ENCODE data around the gene CDRT4. TPM values are rescaled to one million over a fixed set of nuclear protein-coding genes. Genes with fewer than 3 reads are reported as not detected.

The CDRT4 gene
- total RNA-seq, 1 donor: 3.3 TPM

DNA sequence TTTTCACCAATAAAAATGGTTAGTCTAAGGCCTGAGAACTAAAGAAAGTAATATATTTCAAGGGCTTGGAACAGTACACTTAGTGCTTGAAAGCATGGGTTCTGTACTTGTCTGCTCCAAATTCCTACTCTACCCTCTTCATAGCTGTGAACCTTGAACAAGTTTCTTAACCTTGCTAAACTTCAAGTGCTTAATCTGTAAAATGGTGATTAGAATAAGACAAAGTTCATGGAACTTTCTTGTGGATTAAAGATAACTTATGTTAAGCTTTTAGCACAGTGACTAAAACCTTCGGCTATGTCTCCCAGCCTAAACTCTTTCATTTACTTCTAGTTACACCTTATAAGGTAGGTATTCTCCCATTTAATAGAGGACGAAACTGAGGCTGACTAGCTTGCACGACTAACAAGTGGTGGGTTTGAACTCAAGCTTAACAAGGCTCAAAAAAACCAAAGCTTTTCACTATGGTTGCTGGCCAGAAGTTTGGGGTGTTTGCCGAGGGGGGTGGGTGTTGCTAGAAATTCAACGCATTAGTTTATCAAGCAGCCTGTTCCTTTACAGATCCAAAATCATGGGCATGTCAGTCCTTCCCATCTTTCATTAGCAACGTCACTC lies 28.8 kb downstream of the CDRT4 start:
- no peak overlapping the region for H3K4me2 ChIP-seq (ENCODE audit: insufficient read depth, low read length)
- TF ChIP-seq, protein P1, sequence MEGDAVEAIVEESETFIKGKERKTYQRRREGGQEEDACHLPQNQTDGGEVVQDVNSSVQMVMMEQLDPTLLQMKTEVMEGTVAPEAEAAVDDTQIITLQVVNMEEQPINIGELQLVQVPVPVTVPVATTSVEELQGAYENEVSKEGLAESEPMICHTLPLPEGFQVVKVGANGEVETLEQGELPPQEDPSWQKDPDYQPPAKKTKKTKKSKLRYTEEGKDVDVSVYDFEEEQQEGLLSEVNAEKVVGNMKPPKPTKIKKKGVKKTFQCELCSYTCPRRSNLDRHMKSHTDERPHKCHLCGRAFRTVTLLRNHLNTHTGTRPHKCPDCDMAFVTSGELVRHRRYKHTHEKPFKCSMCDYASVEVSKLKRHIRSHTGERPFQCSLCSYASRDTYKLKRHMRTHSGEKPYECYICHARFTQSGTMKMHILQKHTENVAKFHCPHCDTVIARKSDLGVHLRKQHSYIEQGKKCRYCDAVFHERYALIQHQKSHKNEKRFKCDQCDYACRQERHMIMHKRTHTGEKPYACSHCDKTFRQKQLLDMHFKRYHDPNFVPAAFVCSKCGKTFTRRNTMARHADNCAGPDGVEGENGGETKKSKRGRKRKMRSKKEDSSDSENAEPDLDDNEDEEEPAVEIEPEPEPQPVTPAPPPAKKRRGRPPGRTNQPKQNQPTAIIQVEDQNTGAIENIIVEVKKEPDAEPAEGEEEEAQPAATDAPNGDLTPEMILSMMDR (IDR thresholded peaks at IDR 0.05; ENCODE audit: extremely low read depth, low read depth, low read length): no peak
- H4K20me1 ChIP-seq (ENCODE audit: insufficient read depth, low read length): no peaks in the 10 kb centered on the region
- H3K27ac ChIP-seq (ENCODE audit: low read depth, low read length): no peak overlapping the region
- peaks cover 9% of the 10 kb centered on the region for H3K4me1 ChIP-seq (ENCODE audit: insufficient read depth, low read length)
- no peaks in the 10 kb centered on the region for H3K36me3 ChIP-seq (ENCODE audit: insufficient read depth, low read length)
- H3K9me3 ChIP-seq (ENCODE audit: low read depth, low read length): no peaks in the 10 kb centered on the region
- no peaks in the 10 kb centered on the region for H3K79me2 ChIP-seq (ENCODE audit: insufficient read depth, low read length)
- no peak overlapping the region for H3K4me3 ChIP-seq (ENCODE audit: insufficient read depth, low read length)
- no peaks in the 10 kb centered on the region for H3K27me3 ChIP-seq (ENCODE audit: insufficient read depth, low read length)
- no peak overlapping the region for H2AFZ ChIP-seq (ENCODE audit: low read length)
- no peak for DNase-seq (ENCODE audit: insufficient read length, low spot score, missing footprints)

DNA sequence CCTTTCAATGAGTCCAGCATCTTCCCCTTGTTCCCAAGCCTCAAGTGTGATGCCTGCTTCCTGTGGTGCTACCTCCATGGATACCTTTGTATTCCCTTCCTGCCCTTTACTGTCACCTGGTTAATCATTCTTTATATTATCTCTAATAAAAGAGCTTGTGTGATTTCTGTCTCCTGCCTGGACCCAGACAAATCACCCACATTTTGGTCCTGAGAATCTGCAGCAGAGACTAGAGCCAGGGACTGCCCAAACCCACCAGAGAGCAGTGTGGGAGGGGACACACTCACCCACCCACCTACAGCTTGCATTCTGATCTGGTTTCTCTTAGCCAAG lies 30.2 kb downstream of the CDRT4 start:
- Histone ChIP-seq H3K36me3 (ENCODE audit: insufficient read depth, low read length) (no peaks in the 10 kb centered on the region), H2AFZ (ENCODE audit: low read length) (no peak overlapping the region), H4K20me1 (ENCODE audit: insufficient read depth, low read length) (no peaks in the 10 kb centered on the region), H3K27ac (ENCODE audit: low read depth, low read length) (no peak overlapping the region), H3K4me1 (ENCODE audit: insufficient read depth, low read length) (peaks cover 9% of the 10 kb centered on the region), H3K4me3 (ENCODE audit: insufficient read depth, low read length) (no peak overlapping the region), H3K79me2 (ENCODE audit: insufficient read depth, low read length) (no peaks in the 10 kb centered on the region), H3K27me3 (ENCODE audit: insufficient read depth, low read length) (no peaks in the 10 kb centered on the region), H3K4me2 (ENCODE audit: insufficient read depth, low read length) (no peak overlapping the region), H3K9me3 (ENCODE audit: low read depth, low read length) (no peaks in the 10 kb centered on the region)
- TF ChIP-seq, protein P1 (IDR thresholded peaks at IDR 0.05; ENCODE audit: extremely low read depth, low read depth, low read length): no peak
- DNase-seq (ENCODE audit: insufficient read length, low spot score, missing footprints): no peak

DNA sequence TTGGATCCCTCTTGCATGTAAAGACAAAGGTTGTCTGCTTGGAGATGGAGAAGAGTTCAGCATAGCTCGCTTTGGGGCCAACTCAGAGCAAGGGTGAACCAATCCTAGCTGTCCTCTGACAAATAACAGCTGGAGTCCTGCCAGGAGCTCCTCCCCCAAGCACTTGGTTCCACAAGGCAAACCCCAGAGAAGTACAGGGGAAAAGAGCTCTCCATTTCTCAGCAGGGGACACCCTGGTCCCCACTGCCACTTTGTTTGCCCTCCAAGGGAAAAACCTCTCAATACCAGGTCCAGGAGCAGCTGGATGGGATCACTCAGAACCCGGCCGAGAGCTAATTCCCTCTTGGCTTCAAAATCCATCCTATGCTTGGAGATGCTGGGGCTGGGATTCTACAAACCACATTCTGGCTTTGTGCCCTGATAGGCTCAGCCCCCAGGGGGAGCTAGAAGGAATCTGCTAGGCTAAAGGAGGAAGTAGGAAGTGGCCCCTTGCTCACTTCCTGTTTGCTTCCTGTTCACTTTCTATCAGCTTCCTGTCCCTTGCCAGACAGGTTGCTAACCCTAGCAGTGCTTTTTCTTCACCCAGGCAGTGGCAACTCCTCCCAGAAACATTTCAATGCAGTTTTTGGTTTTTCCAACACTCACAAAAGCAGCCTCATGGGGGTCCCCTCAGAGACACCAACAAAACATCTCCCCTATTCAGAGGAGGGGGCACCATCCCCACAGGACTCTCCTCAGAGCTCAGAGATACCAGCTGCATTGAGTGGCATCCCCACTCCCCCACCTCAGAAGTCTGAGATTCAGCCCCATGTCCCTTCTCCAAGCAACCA lies 30.7 kb downstream of the CDRT4 start:
- peak overlapping the region; percentile 71 for H2AFZ ChIP-seq (ENCODE audit: low read length)
- H3K9me3 ChIP-seq (ENCODE audit: low read depth, low read length): no peaks in the 10 kb centered on the region
- no peaks in the 10 kb centered on the region for H3K27me3 ChIP-seq (ENCODE audit: insufficient read depth, low read length)
- H4K20me1 ChIP-seq (ENCODE audit: insufficient read depth, low read length): no peaks in the 10 kb centered on the region
- H3K4me2 ChIP-seq (ENCODE audit: insufficient read depth, low read length): peak overlapping the region; percentile 3
- H3K4me3 ChIP-seq (ENCODE audit: insufficient read depth, low read length): no peak overlapping the region
- H3K27ac ChIP-seq (ENCODE audit: low read depth, low read length): no peak overlapping the region
- peak; percentile 32 for DNase-seq (ENCODE audit: insufficient read length, low spot score, missing footprints)
- H3K4me1 ChIP-seq (ENCODE audit: insufficient read depth, low read length): peaks cover 9% of the 10 kb centered on the region
- H3K79me2 ChIP-seq (ENCODE audit: insufficient read depth, low read length): no peaks in the 10 kb centered on the region
- TF ChIP-seq, protein P1 (IDR thresholded peaks at IDR 0.05; ENCODE audit: extremely low read depth, low read depth, low read length): peak; percentile 32
- H3K36me3 ChIP-seq (ENCODE audit: insufficient read depth, low read length): no peaks in the 10 kb centered on the region

DNA sequence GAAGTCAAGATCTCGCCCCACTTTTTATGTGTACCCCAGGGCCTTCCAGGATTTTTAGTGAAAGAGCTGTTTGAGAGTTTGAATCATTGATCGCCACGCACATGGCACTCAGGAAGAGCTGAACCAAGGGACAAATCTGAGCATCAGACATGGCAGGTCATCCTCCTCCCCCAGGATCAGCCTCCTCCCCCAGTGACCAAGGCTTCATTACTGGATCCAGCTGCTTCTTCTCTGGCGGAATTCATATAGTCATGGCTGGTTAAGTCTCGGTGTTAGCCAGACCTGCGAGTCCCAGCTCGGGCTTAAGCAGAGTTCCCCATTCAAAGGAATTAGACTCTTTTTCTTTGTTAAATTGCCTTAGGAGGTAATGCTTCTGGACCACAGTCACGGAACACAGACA lies 32.5 kb downstream of the CDRT4 start:
- Histone ChIP-seq H3K4me3 (ENCODE audit: insufficient read depth, low read length) (no peak overlapping the region), H3K27me3 (ENCODE audit: insufficient read depth, low read length) (no peaks in the 10 kb centered on the region), H3K4me1 (ENCODE audit: insufficient read depth, low read length) (peaks cover 9% of the 10 kb centered on the region), H2AFZ (ENCODE audit: low read length) (no peak overlapping the region), H3K4me2 (ENCODE audit: insufficient read depth, low read length) (no peak overlapping the region), H4K20me1 (ENCODE audit: insufficient read depth, low read length) (no peaks in the 10 kb centered on the region), H3K9me3 (ENCODE audit: low read depth, low read length) (no peaks in the 10 kb centered on the region), H3K27ac (ENCODE audit: low read depth, low read length) (no peak overlapping the region), H3K36me3 (ENCODE audit: insufficient read depth, low read length) (no peaks in the 10 kb centered on the region), H3K79me2 (ENCODE audit: insufficient read depth, low read length) (no peaks in the 10 kb centered on the region)
- no peak for DNase-seq (ENCODE audit: insufficient read length, low spot score, missing footprints)
- TF ChIP-seq, protein P1 (IDR thresholded peaks at IDR 0.05; ENCODE audit: extremely low read depth, low read depth, low read length): no peak

Measured in osteoblast (primary cell).